ENCODE measurements around the gene CCNK. TPM values are rescaled to one million over a fixed set of nuclear protein-coding genes. Genes with fewer than 3 reads are reported as not detected.

Gene CCNK
- total and polyA plus RNA-seq, 2 of the 13 experiments (the other 11 are each of a cell fraction or from before 2014, with no cell fraction given), result 4.9 to 9.7 TPM

- TF ChIP-seq DZIP1 (CRISPR knock-in tag; IDR thresholded peaks at IDR 0.05) (no peak), ZSCAN30 (CRISPR knock-in tag; IDR thresholded peaks at IDR 0.05) (no peak), HNRNPUL1 (IDR thresholded peaks at IDR 0.05; ENCODE audit: low read depth, low read length) (no peak), ZBTB44 (CRISPR knock-in tag; IDR thresholded peaks at IDR 0.05) (no peak), SP4 (CRISPR knock-in tag; IDR thresholded peaks at IDR 0.05) (peak; percentile 36; the same call in 1 of the 2 replicates), MTA1 (CRISPR knock-in tag; IDR thresholded peaks at IDR 0.05; ENCODE audit: borderline replicate concordance) (peak; percentile 100), TSC22D2 (CRISPR knock-in tag; IDR thresholded peaks at IDR 0.05; ENCODE audit: borderline replicate concordance) (peak; percentile 27; the same call in 1 of the 2 replicates), GABPB1 (CRISPR knock-in tag; IDR thresholded peaks at IDR 0.05) (peak; percentile 91), ZKSCAN8 (CRISPR knock-in tag; IDR thresholded peaks at IDR 0.05; ENCODE audit: borderline replicate concordance) (peak; percentile 83; the same call in 1 of the 2 replicates), ZNF547 (CRISPR knock-in tag; IDR thresholded peaks at IDR 0.05) (no peak), TRIM22 (IDR thresholded peaks at IDR 0.05) (no peak), RBFOX2 (IDR thresholded peaks at IDR 0.05; ENCODE audit: low read depth, low read length) (no peak), DR1 (CRISPR knock-in tag; IDR thresholded peaks at IDR 0.05) (no peak; the same call in 1 of the 2 replicates), ZNF879 (CRISPR knock-in tag; IDR thresholded peaks at IDR 0.05) (no peak), ZNF235 (CRISPR knock-in tag; IDR thresholded peaks at IDR 0.05; ENCODE audit: borderline replicate concordance) (0 out of 2 replicates have a peak, but pooled peaks have one; percentile 22), E2F5 (CRISPR knock-in tag; conservative IDR thresholded peaks at IDR 0.05) (no peak), GTF3A (CRISPR knock-in tag; conservative IDR thresholded peaks at IDR 0.05) (peak; percentile 96; the same call in 1 of the 2 replicates), SNAPC5 (CRISPR knock-in tag; IDR thresholded peaks at IDR 0.05; ENCODE audit: borderline replicate concordance) (peak; percentile 69; the same call in 1 of the 2 replicates), EEA1 (CRISPR knock-in tag; IDR thresholded peaks at IDR 0.05; ENCODE audit: borderline replicate concordance) (no peak), ZSCAN22 (CRISPR knock-in tag; IDR thresholded peaks at IDR 0.05) (0 out of 2 replicates have a peak, but pooled peaks have one; percentile 58), ZC3H13 (CRISPR knock-in tag; IDR thresholded peaks at IDR 0.05) (no peak), CREBL2 (CRISPR knock-in tag; IDR thresholded peaks at IDR 0.05; ENCODE audit: borderline replicate concordance) (no peak), ZBTB20 (CRISPR knock-in tag; IDR thresholded peaks at IDR 0.05; ENCODE audit: borderline replicate concordance, low read depth) (peak; percentile 89; the same call in 1 of the 2 replicates)
Observed at GRCh38 chr14:99552572-99553216, 71.5 kb downstream of the CCNK start (continued).

Data from HepG2 (cell line).